ENCODE results near the gene BCAS3.

BCAS3 gene

GRCh38 chr17:61233991-61234750 is 556.5 kb downstream of the BCAS3 start:
- H4K8ac ChIP-seq (ENCODE audit: low read depth, low read length), result no peak overlapping the region
- H3K4ac ChIP-seq (ENCODE audit: low read depth, low read length), result no peak overlapping the region
- H4K91ac ChIP-seq (ENCODE audit: low read depth, low read length), result peak overlapping the region; percentile 60
- H2AFZ ChIP-seq (ENCODE audit: insufficient read depth, low read length, poor library complexity), result no peak overlapping the region
- H2AK5ac ChIP-seq (ENCODE audit: low read length), result no peak overlapping the region
- no peak overlapping the region for H3K4me3 ChIP-seq (ENCODE audit: low read depth, low read length)
- no peaks in the 10 kb centered on the region for H3K36me3 ChIP-seq (ENCODE audit: control insufficient read depth in 1 of 2, insufficient read depth in 2 of 2, low read length in 2 of 2)
- no peak overlapping the region for H3K27ac ChIP-seq (ENCODE audit: low read depth, low read length)
- peaks cover 4% of the 10 kb centered on the region for H3K79me1 ChIP-seq (ENCODE audit: low read length)
- no peaks in the 10 kb centered on the region for H3K27me3 ChIP-seq (ENCODE audit: insufficient read depth, low read length)
- H4K12ac ChIP-seq (ENCODE audit: low read depth, low read length), result no peak overlapping the region
- peak overlapping the region; percentile 90 for H2BK12ac ChIP-seq (ENCODE audit: low read length)
- DNase-seq, result peak in 1 of 2 donors; percentile 44
- no peak overlapping the region for H3K18ac ChIP-seq (ENCODE audit: low read length)
- H3K14ac ChIP-seq (ENCODE audit: low read length), result no peak overlapping the region
- no peaks in the 10 kb centered on the region for H3K9me3 ChIP-seq (ENCODE audit: insufficient read depth, low read depth, low read length)
- H3K79me2 ChIP-seq (ENCODE audit: control insufficient read depth, insufficient read depth, low read length, poor library complexity), result no peaks in the 10 kb centered on the region
- no peak overlapping the region for H3K4me2 ChIP-seq (ENCODE audit: low read length)
- WGBS (ENCODE audit: extremely low coverage, insufficient coverage, insufficient read length), result no CpG with 5 or more reads among the region's 1 CpG
- H3K23ac ChIP-seq (ENCODE audit: low read length), result no peak overlapping the region
- H3K9ac ChIP-seq (ENCODE audit: low read length), result no peak overlapping the region
- H3K4me1 ChIP-seq (ENCODE audit: control insufficient read depth in 1 of 2, insufficient read depth in 2 of 2, low read length in 2 of 2), result peaks cover 7 to 18% of the 10 kb centered on the region in 2 experiments
- H2BK5ac ChIP-seq (ENCODE audit: low read depth, low read length, poor library complexity), result peak overlapping the region; percentile 38
- H2BK120ac ChIP-seq (ENCODE audit: insufficient read depth, low read length, poor library complexity), result peak overlapping the region; percentile 28

GRCh38 chr17:61235001-61235826 is 557.6 kb downstream of the BCAS3 start:
- Histone ChIP-seq H2AFZ (ENCODE audit: insufficient read depth, low read length, poor library complexity) (no peak overlapping the region), H3K18ac (ENCODE audit: low read length) (no peak overlapping the region), H4K8ac (ENCODE audit: low read depth, low read length) (no peak overlapping the region), H2AK5ac (ENCODE audit: low read length) (no peak overlapping the region), H3K79me1 (ENCODE audit: low read length) (peaks cover 4% of the 10 kb centered on the region), H3K79me2 (ENCODE audit: control insufficient read depth, insufficient read depth, low read length, poor library complexity) (no peaks in the 10 kb centered on the region), H3K27ac (ENCODE audit: low read depth, low read length) (no peak overlapping the region), H3K9me3 (ENCODE audit: insufficient read depth, low read depth, low read length) (no peaks in the 10 kb centered on the region), H3K27me3 (ENCODE audit: insufficient read depth, low read length) (no peaks in the 10 kb centered on the region), H2BK5ac (ENCODE audit: low read depth, low read length, poor library complexity) (no peak overlapping the region), H4K91ac (ENCODE audit: low read depth, low read length) (no peak overlapping the region), H2BK120ac (ENCODE audit: insufficient read depth, low read length, poor library complexity) (no peak overlapping the region), H3K4me3 (ENCODE audit: low read depth, low read length) (no peak overlapping the region), H4K12ac (ENCODE audit: low read depth, low read length) (no peak overlapping the region), H3K14ac (ENCODE audit: low read length) (no peak overlapping the region), H3K4me2 (ENCODE audit: low read length) (no peak overlapping the region), H2BK12ac (ENCODE audit: low read length) (no peak overlapping the region), H3K4me1 (ENCODE audit: control insufficient read depth in 1 of 2, insufficient read depth in 2 of 2, low read length in 2 of 2) (peaks cover 7 to 18% of the 10 kb centered on the region in 2 experiments), H3K23ac (ENCODE audit: low read length) (no peak overlapping the region), H3K36me3 (ENCODE audit: control insufficient read depth in 1 of 2, insufficient read depth in 2 of 2, low read length in 2 of 2) (no peaks in the 10 kb centered on the region), H3K9ac (ENCODE audit: low read length) (no peak overlapping the region), H3K4ac (ENCODE audit: low read depth, low read length) (no peak overlapping the region)
- WGBS (ENCODE audit: extremely low coverage, insufficient coverage, insufficient read length), result no CpG with 5 or more reads among the region's 15 CpGs
- no peak for DNase-seq

GRCh38 chr17:61235827-61236197 is 558.2 kb downstream of the BCAS3 start:
- no peak overlapping the region for H3K9ac ChIP-seq (ENCODE audit: low read length)
- H4K91ac ChIP-seq (ENCODE audit: low read depth, low read length), result no peak overlapping the region
- H4K8ac ChIP-seq (ENCODE audit: low read depth, low read length), result no peak overlapping the region
- H3K4me1 ChIP-seq (ENCODE audit: control insufficient read depth in 1 of 2, insufficient read depth in 2 of 2, low read length in 2 of 2), result peaks cover 7 to 18% of the 10 kb centered on the region in 2 experiments
- no peak overlapping the region for H2AK5ac ChIP-seq (ENCODE audit: low read length)
- no peak overlapping the region for H3K4me3 ChIP-seq (ENCODE audit: low read depth, low read length)
- WGBS (ENCODE audit: extremely low coverage, insufficient coverage, insufficient read length), result no CpG with 5 or more reads among the region's 5 CpGs
- H3K23ac ChIP-seq (ENCODE audit: low read length), result no peak overlapping the region
- no peak overlapping the region for H2BK12ac ChIP-seq (ENCODE audit: low read length)
- H3K27me3 ChIP-seq (ENCODE audit: insufficient read depth, low read length), result no peaks in the 10 kb centered on the region
- no peaks in the 10 kb centered on the region for H3K9me3 ChIP-seq (ENCODE audit: insufficient read depth, low read depth, low read length)
- H3K4ac ChIP-seq (ENCODE audit: low read depth, low read length), result no peak overlapping the region
- no peak overlapping the region for H3K14ac ChIP-seq (ENCODE audit: low read length)
- H3K79me1 ChIP-seq (ENCODE audit: low read length), result peaks cover 4% of the 10 kb centered on the region
- no peak overlapping the region for H2BK5ac ChIP-seq (ENCODE audit: low read depth, low read length, poor library complexity)
- no peaks in the 10 kb centered on the region for H3K79me2 ChIP-seq (ENCODE audit: control insufficient read depth, insufficient read depth, low read length, poor library complexity)
- no peak overlapping the region for H4K12ac ChIP-seq (ENCODE audit: low read depth, low read length)
- H2BK120ac ChIP-seq (ENCODE audit: insufficient read depth, low read length, poor library complexity), result no peak overlapping the region
- no peak overlapping the region for H3K4me2 ChIP-seq (ENCODE audit: low read length)
- no peaks in the 10 kb centered on the region for H3K36me3 ChIP-seq (ENCODE audit: control insufficient read depth in 1 of 2, insufficient read depth in 2 of 2, low read length in 2 of 2)
- peak overlapping the region; percentile 43 for H3K27ac ChIP-seq (ENCODE audit: low read depth, low read length)
- H3K18ac ChIP-seq (ENCODE audit: low read length), result no peak overlapping the region
- H2AFZ ChIP-seq (ENCODE audit: insufficient read depth, low read length, poor library complexity), result no peak overlapping the region
- peak; percentile 83 to 94 for DNase-seq

GRCh38 chr17:61237275-61237674 is 559.6 kb downstream of the BCAS3 start:
- Histone ChIP-seq H2BK120ac (ENCODE audit: insufficient read depth, low read length, poor library complexity) (no peak overlapping the region), H4K91ac (ENCODE audit: low read depth, low read length) (no peak overlapping the region), H3K4me1 (ENCODE audit: control insufficient read depth in 1 of 2, insufficient read depth in 2 of 2, low read length in 2 of 2) (peaks cover 7 to 18% of the 10 kb centered on the region in 2 experiments), H2BK12ac (ENCODE audit: low read length) (no peak overlapping the region), H2BK5ac (ENCODE audit: low read depth, low read length, poor library complexity) (no peak overlapping the region), H2AK5ac (ENCODE audit: low read length) (no peak overlapping the region), H3K27me3 (ENCODE audit: insufficient read depth, low read length) (no peaks in the 10 kb centered on the region), H4K8ac (ENCODE audit: low read depth, low read length) (no peak overlapping the region), H4K12ac (ENCODE audit: low read depth, low read length) (no peak overlapping the region), H3K4ac (ENCODE audit: low read depth, low read length) (no peak overlapping the region), H3K23ac (ENCODE audit: low read length) (no peak overlapping the region), H3K79me2 (ENCODE audit: control insufficient read depth, insufficient read depth, low read length, poor library complexity) (no peaks in the 10 kb centered on the region), H3K18ac (ENCODE audit: low read length) (no peak overlapping the region), H3K79me1 (ENCODE audit: low read length) (peaks cover 4% of the 10 kb centered on the region), H3K4me3 (ENCODE audit: low read depth, low read length) (no peak overlapping the region), H3K36me3 (ENCODE audit: control insufficient read depth in 1 of 2, insufficient read depth in 2 of 2, low read length in 2 of 2) (no peaks in the 10 kb centered on the region), H3K4me2 (ENCODE audit: low read length) (no peak overlapping the region), H3K14ac (ENCODE audit: low read length) (no peak overlapping the region), H3K27ac (ENCODE audit: low read depth, low read length) (no peak overlapping the region), H3K9me3 (ENCODE audit: insufficient read depth, low read depth, low read length) (no peaks in the 10 kb centered on the region), H2AFZ (ENCODE audit: insufficient read depth, low read length, poor library complexity) (no peak overlapping the region), H3K9ac (ENCODE audit: low read length) (no peak overlapping the region)
- no peak for DNase-seq
- no CpG with 5 or more reads among the region's 7 CpGs for WGBS (ENCODE audit: extremely low coverage, insufficient coverage, insufficient read length)
